Cardiac muscle cell (in vitro differentiated cells and primary cell): ENCODE results near the gene PCDHGC3. TPM values are rescaled to one million over a fixed set of nuclear protein-coding genes. Genes with fewer than 3 reads are reported as not detected.
"Not testable (repeated sequence)": the region's sequence is repeated elsewhere in the genome, so short reads cannot be mapped to it uniquely, and the experiment has no call there.

Experiments
- DNase-seq, 2 donors: peaks; one replicate each; pipeline versions ENCODE4 v3.0.0 to v3.0.0-alpha.2; 2010 to 2017; ENCODE audit warnings: low read depth in 1 of 2, low spot score in 1 of 2
- H3K27ac ChIP-seq: fragments of 200-600 bp; sonication (generic); 2 replicates; pipeline ENCODE4 v1.5.1; 2016
- H3K27me3 ChIP-seq: fragments of 200-600 bp; sonication (generic); 2 replicates; pipeline ENCODE4 v1.6.0; 2016; ENCODE audit warnings: control low read depth
- H3K36me3 ChIP-seq: fragments of 200-600 bp; sonication (generic); 2 replicates; pipeline ENCODE4 v1.5.1; 2016; ENCODE audit warnings: control low read depth
- H3K4me1 ChIP-seq: fragments of 200-600 bp; sonication (generic); 2 replicates; pipeline ENCODE4 v1.8.1; 2017; ENCODE audit warnings: low read depth, mild to moderate bottlenecking, mixed run types
- H3K4me3 ChIP-seq: fragments of 200-600 bp; sonication (generic); 2 replicates; pipeline ENCODE4 v1.5.1; 2016; ENCODE audit warnings: mild to moderate bottlenecking
- H3K9me3 ChIP-seq: fragments of 200-600 bp; sonication (generic); 2 replicates; pipeline ENCODE4 v1.5.1; 2017; ENCODE audit warnings: low read depth, mild to moderate bottlenecking, control low read depth
- CTCF ChIP-seq: IDR thresholded peaks from 2 replicates; pipeline ENCODE4 v1.5.1; 2012; ENCODE audit warnings: low read depth, mild to moderate bottlenecking, low read length
- polyA plus RNA-seq: library from polyadenylated mRNA; unstranded; fragments of >200 nt; fragmentation: Nextera tagmentation; extraction: Ambion mirVana; gene quantifications from 2 replicates; pipeline ENCODE4 v1.2.1, GENCODE V29; 2016
- total RNA-seq: library from RNA; depleted of rRNA; stranded (reverse); fragments of >200 nt; gene quantifications from 2 replicates; pipeline ENCODE4 v1.2.3, GENCODE V29; 2016

PCDHGC3 gene
- total RNA-seq (23.6 and 29.9 TPM in 2 replicates), polyA plus RNA-seq (23.0 and 29.8 TPM in 2 replicates)

DNA sequence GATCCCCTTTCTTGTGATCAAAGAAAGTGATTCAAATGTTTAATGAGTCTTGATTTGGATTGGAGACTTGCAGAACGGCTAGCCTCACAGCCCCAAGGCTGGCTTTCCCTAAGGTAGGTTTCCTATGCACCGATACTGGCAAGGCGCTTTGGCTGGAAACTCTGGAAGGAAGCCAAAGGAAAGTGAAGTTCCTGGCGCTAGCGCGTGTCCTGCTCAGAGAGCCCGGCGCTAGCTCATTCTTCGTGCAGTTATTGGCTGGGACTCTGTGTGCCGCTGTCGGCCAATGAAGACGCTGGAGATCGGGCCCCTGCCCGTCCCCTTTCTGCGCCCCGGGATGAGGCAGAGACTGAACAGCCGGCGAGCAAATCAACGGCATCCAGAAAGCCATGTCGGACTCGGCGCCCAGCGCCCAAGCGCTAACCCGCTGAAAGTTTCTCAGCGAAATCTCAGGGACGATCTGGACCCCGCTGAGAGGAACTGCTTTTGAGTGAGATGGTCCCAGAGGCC is at the start of gene PCDHGC3:
Gene PCDHGC3 (plus strand): TSS at position 342 of the 507 bp plus-strand sequence. CDS start 151 bp downstream, at position 493.
- H3K27ac ChIP-seq: no peak within 1 kb of the TSS
- TF ChIP-seq CTCF: peak; percentile 15
- H3K27me3 ChIP-seq: no peaks in the 10 kb centered on the region
- H3K9me3 ChIP-seq: no peaks in the 10 kb centered on the region
- H3K4me3 ChIP-seq: peak within 1 kb of the TSS; percentile 25
- DNase-seq: peak; percentile 88 to 98
- H3K4me1 ChIP-seq: no peaks in the 10 kb centered on the region
- no peaks in the 10 kb centered on the region for H3K36me3 ChIP-seq

DNA sequence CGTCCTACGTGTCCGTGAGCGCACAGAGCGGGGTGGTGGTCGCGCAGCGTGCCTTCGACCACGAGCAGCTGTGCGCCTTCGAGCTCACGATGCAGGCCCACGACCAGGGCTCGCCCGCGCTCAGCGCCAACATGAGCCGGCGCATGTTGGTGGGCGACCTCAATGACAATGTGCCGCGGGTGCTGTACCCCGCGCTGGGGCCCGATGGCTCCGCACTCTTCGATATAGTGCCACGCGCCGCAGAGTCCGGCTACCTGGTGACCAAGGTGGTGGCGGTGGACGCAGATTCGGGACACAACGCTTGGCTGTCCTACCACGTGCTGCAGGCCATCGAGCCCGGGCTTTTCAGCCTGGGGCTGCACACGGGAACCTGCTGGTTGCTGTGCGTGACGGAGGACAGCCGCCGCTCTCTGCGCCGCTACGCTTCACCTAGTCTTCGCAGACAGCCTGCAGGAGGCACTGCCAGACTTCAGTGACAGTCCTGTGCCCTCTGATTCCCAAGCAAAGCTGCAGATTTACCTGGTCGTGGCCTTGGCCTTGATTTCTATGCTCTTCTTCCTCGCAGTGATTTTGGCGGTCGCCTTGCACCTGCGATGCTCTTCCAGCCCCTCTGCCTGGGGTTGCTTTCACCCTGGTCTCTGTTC is 47.9 kb upstream of the PCDHGC3 start:
- peaks cover 9% of the 10 kb centered on the region for H3K9me3 ChIP-seq
- H3K27ac ChIP-seq: no peak overlapping the region
- TF ChIP-seq CTCF: no peak
- no peaks in the 10 kb centered on the region for H3K4me1 ChIP-seq
- H3K4me3 ChIP-seq: no peak overlapping the region
- no peak for DNase-seq
- no peaks in the 10 kb centered on the region for H3K36me3 ChIP-seq
- no peaks in the 10 kb centered on the region for H3K27me3 ChIP-seq

GRCh38 chr5:141430332-141431113 is 45.2 kb upstream of the PCDHGC3 start, which contains the start of gene PCDHGA12:
Gene PCDHGA12, plus strand, starts transcription at chr5:141430507. Its CDS starts 253 bp downstream, at chr5:141430760.
- Histone ChIP-seq H3K27ac (no peak within 1 kb of the TSS), H3K27me3 (no peaks in the 10 kb centered on the region), H3K4me3 (no peak within 1 kb of the TSS), H3K36me3 (no peaks in the 10 kb centered on the region), H3K9me3 (peaks cover 9% of the 10 kb centered on the region), H3K4me1 (no peaks in the 10 kb centered on the region)
- TF ChIP-seq CTCF: peak; percentile 72
- DNase-seq: peak in 1 of 2 donors; percentile 95

GRCh38 chr5:141431286-141431685 is 44.5 kb upstream of the PCDHGC3 start:
- Histone ChIP-seq H3K4me3 (no peak overlapping the region), H3K4me1 (no peaks in the 10 kb centered on the region), H3K27ac (no peak overlapping the region), H3K9me3 (peaks cover 5% of the 10 kb centered on the region), H3K27me3 (no peaks in the 10 kb centered on the region), H3K36me3 (no peaks in the 10 kb centered on the region)
- no peak for TF ChIP-seq CTCF
- DNase-seq: peak in 1 of 2 donors; percentile 67

DNA sequence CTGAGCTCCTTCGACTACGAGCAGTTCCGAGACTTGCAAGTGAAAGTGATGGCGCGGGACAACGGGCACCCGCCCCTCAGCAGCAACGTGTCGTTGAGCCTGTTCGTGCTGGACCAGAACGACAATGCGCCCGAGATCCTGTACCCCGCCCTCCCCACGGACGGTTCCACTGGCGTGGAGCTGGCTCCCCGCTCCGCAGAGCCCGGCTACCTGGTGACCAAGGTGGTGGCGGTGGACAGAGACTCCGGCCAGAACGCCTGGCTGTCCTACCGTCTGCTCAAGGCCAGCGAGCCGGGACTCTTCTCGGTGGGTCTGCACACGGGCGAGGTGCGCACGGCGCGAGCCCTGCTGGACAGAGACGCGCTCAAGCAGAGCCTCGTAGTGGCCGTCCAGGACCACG is 43.5 kb upstream of the PCDHGC3 start:
- DNase-seq, H3K27me3 ChIP-seq, H3K27ac ChIP-seq, H3K36me3 ChIP-seq, H3K4me3 ChIP-seq, H3K4me1 ChIP-seq, H3K9me3 ChIP-seq: not testable (repeated sequence)

- DNase-seq, H3K4me1 ChIP-seq, H3K27ac ChIP-seq, H3K27me3 ChIP-seq, H3K9me3 ChIP-seq, H3K36me3 ChIP-seq, H3K4me3 ChIP-seq: not testable (repeated sequence)
These were observed 43.0 kb upstream of the PCDHGC3 start for GRCh38 chr5:141432726-141433125.
